Prostate gland (tissue), 2 donors: ENCODE data around the gene LASP1. TPM values are rescaled to one million over a fixed set of nuclear protein-coding genes. Genes with fewer than 3 reads are reported as not detected.

Experiments used
- DNase-seq: peaks from one replicate; pipeline ENCODE4 v3.0.0-alpha.2; 2019; ENCODE audit warnings: low spot score
- H3K27ac ChIP-seq, 2 donors: fragments of 200-600 bp; sonication (generic); 2 replicates each; pipeline ENCODE4 v1.5.1; 2017 to 2019
- H3K27me3 ChIP-seq: fragments of 200-600 bp; sonication (generic); replicated peaks from 2 replicates; pipeline ENCODE4 v1.5.1; 2019; ENCODE audit not compliant: insufficient read depth
- H3K36me3 ChIP-seq, 2 donors: fragments of 200-600 bp; sonication (generic); 1 replicate in 1 of 2; 2 replicates in 1 of 2; pipeline versions ENCODE4 v1.5.1 to v1.8.1; 2017 to 2019
- H3K4me1 ChIP-seq: fragments of 200-600 bp; sonication (generic); replicated peaks from 2 replicates; pipeline ENCODE4 v1.5.1; 2019
- H3K4me3 ChIP-seq, 2 donors: fragments of 200-600 bp; sonication (generic); 2 replicates each; pipeline ENCODE4 v1.5.1; 2017 to 2019
- H3K9me3 ChIP-seq: fragments of 200-600 bp; sonication (generic); 2 replicates; pipeline ENCODE4 v1.5.1; 2017
- POLR2A ChIP-seq: fragments of 450-650 bp; IDR thresholded peaks from one replicate; pipeline ENCODE4 v1.6.1; 2016; ENCODE audit warnings: antibody characterized with exemption, mild to moderate bottlenecking
- POLR2AphosphoS5 ChIP-seq: sonication (generic); formaldehyde crosslinking; IDR thresholded peaks from one replicate; pipeline ENCODE4 v1.6.1; 2017; ENCODE audit warnings: antibody characterized with exemption
- WGBS: methylation state at CpG from one replicate; pipeline ENCODE4 v1.1.5; 2018; 5-methylcytosine and 5-hydroxymethylcytosine counted together
- intact Hi-C: fragments of 100-400 bp; cut with DNase I; formaldehyde crosslinking; loops from one replicate; pipeline ENCODE4 v1.14.2; 2022
- total RNA-seq, 2 donors: library from RNA; depleted of rRNA; stranded (reverse); fragments of >200 nt; gene quantifications; one replicate each; pipeline ENCODE4 v1.1.0, GENCODE V29; 2016
- TF ChIP-seq, protein P1 (sequence below), 4 experiments: fragments of 200-600 bp in 2 of 4; fragments of 450-650 bp in 2 of 4; sonication (generic) in 2 of 4; IDR thresholded peaks; 1 replicate in 3 of 4; 2 replicates in 1 of 4; pipeline ENCODE4 v1.5.1; 2016 to 2019; ENCODE audit warnings: antibody characterized with exemption in 4 of 4, mild to moderate bottlenecking in 2 of 4, moderate library complexity in 2 of 4

The LASP1 gene
- total RNA-seq, 2 donors from 2014 or later: 61.8 to 93.4 TPM

DNA sequence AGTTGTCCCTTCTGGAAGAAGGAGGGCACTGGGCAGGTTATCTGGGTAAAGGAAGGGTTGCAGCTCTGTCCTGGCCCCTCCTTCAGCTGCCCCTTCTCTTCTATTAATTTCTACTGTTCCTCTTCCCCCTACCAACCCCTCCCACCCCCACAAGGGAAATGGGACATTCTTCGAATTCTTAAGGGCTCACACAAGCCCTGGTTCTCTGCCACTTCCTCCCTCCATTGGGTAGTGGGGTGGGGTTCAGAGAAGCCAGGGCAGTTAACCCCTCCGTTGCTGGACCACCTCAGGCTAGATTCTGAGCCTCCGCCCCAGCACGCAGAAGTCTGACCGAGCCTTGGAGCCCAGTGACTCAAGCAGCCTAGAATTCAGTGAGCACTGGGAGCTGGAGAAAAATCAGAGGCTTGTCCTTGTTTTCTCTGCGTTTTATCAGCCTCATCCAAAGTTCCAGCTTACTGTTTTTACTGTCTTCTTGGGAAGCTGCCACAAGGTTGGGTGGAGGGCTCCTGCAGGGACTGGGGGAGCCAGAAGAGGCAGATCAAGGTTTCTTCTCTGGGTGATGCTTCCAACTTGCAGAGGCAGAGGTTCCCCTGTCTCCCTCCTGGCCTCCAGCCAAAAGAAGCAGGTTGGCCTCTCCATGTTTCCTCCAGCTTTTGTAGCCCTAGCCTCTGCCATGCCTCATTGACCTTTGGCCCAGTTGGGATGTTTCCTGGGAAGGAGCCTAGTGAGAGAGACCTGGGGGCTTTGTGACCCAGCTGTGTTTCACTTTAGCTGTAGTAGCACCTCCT, 10.2 kb downstream of the LASP1 start:
- intact Hi-C loops: loop anchor here (2.0 kb wide), 1 partner anchor 45 kb away; the partner anchor contains the start of gene LASP1NB
- no peaks in the 10 kb centered on the region for H3K27me3 ChIP-seq
- no peak for DNase-seq
- no peak for TF ChIP-seq POLR2AphosphoS5
- TF ChIP-seq, protein P1, sequence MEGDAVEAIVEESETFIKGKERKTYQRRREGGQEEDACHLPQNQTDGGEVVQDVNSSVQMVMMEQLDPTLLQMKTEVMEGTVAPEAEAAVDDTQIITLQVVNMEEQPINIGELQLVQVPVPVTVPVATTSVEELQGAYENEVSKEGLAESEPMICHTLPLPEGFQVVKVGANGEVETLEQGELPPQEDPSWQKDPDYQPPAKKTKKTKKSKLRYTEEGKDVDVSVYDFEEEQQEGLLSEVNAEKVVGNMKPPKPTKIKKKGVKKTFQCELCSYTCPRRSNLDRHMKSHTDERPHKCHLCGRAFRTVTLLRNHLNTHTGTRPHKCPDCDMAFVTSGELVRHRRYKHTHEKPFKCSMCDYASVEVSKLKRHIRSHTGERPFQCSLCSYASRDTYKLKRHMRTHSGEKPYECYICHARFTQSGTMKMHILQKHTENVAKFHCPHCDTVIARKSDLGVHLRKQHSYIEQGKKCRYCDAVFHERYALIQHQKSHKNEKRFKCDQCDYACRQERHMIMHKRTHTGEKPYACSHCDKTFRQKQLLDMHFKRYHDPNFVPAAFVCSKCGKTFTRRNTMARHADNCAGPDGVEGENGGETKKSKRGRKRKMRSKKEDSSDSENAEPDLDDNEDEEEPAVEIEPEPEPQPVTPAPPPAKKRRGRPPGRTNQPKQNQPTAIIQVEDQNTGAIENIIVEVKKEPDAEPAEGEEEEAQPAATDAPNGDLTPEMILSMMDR (IDR thresholded peaks at IDR 0.05): no peak
- TF ChIP-seq POLR2A: no peak
- peaks cover 10% of the 10 kb centered on the region for H3K4me1 ChIP-seq
- no peaks in the 10 kb centered on the region for H3K9me3 ChIP-seq
- peak overlapping the region in 1 of 2 donors; percentile 17 for H3K27ac ChIP-seq
- H3K36me3 ChIP-seq: no peaks in the 10 kb centered on the region
- WGBS: 13% methylated on average over 6 of the region's 6 CpGs
- no peak overlapping the region for H3K4me3 ChIP-seq

DNA sequence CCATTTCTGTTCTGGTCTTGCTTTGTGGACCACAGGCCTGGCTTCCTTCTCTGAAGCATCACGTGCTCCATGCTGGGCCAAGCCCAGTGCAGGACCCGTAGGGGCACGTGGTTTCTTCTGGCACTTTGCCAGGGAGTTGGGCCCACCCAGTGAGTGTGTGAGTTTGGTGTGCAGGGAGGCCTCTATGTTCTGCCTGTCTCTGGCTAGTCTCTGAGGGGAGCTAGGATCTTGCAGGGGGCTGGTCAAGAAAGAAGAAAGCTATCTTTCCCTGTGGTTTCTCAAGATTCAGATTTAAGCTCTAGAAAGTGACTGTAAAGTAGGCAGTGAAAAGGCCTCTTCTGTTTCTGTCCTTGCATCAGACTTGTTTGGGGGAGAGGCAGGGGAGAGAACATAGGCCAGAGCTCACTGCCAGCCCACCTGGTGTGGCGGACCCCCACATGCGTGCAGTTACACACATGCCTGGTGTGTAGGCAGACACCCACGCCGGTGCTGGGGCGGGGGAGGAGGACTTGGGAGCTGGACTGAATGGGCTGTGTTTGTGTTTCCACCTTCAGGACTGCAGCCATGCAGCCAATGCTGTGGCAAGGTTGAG, 11.8 kb downstream of the LASP1 start:
- no peak for DNase-seq
- no peaks in the 10 kb centered on the region for H3K9me3 ChIP-seq
- peaks cover 10% of the 10 kb centered on the region for H3K4me1 ChIP-seq
- H3K4me3 ChIP-seq: no peak overlapping the region
- TF ChIP-seq POLR2A (no peak), POLR2AphosphoS5 (peak; percentile 8)
- no peaks in the 10 kb centered on the region for H3K36me3 ChIP-seq
- intact Hi-C loops: loop anchor here (2.0 kb wide), 1 partner anchor 43 kb away; the partner anchor contains the start of gene LASP1NB
- H3K27ac ChIP-seq: no peak overlapping the region
- no peaks in the 10 kb centered on the region for H3K27me3 ChIP-seq
- 38% methylated on average over 8 of the region's 8 CpGs for WGBS

DNA sequence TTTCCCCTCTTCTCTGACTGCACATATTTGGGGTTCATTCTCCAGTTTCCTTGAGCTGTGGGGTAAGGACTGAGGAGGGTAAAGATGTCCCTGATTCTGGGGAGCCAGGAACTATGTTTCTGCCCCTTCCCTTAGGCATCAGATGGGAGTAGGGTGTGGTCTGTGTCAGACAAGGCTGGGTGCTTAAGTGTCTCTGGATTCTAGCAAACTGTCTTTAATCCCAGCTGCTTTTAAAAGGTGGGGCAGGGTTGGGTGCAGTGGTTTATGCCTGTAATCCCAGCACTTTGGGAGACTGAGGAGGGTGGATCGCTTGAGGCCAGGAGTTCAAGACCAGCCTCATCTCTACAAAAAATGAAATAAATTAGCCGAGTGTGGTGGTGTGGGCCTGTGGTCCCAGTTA, 13.0 kb downstream of the LASP1 start:
- intact Hi-C loops: no loop called here
- H3K27me3 ChIP-seq: no peaks in the 10 kb centered on the region
- H3K9me3 ChIP-seq: no peaks in the 10 kb centered on the region
- H3K36me3 ChIP-seq: no peaks in the 10 kb centered on the region
- H3K4me1 ChIP-seq: peaks cover 10% of the 10 kb centered on the region
- 95% methylated on average over 2 of the region's 2 CpGs for WGBS
- H3K4me3 ChIP-seq: no peak overlapping the region
- no peak for TF ChIP-seq POLR2A
- TF ChIP-seq, protein P1 (IDR thresholded peaks at IDR 0.05): no peak
- TF ChIP-seq POLR2AphosphoS5: no peak
- H3K27ac ChIP-seq: no peak overlapping the region
- no peak for DNase-seq

DNA sequence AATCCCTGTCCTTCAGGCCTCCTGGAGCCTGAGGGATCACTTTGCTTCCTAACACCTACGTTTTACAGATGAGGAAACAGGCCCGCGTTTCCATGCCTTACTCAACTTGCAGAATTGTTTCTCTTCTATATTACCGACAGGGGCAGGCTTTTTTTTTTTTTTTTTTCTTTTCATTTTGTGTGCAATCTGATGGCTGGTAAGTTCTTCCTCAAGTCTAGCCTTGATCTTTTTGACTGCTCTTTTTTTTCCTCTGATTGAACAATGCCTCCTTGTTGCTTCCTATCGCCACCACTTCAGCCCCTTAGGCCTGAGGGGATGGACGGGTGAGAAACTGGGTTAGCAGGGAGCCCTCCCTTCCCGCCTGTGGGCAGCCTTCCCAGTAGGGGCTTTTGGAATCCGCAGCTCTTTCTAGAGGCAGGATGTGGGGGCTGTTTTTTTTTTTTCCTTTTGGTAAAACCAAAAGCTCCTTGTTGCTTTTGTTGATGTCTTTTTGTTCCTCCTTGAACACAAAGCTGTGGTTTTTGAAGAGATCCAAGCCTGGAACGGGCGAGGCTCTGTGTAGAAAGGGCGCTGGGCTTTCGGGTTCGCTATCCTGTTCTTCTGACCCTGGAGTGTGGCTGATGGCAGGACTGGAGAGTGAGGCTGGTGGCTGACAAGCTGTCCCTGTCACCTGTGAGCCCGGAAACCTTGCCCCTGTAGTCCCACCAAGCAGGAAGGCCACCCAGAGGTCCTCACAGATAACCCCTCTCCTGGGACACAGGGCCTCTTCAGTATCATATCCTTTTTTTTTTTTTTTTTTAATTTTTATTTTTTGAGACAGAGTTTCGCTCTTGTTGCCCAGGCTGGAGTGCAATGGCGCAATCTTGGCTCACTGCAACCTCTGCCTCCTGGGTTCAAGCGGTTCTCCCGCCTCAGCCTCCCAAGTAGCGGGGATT, 14.0 kb downstream of the LASP1 start:
- intact Hi-C loops: no loop called here
- Histone ChIP-seq H3K36me3 (no peaks in the 10 kb centered on the region), H3K4me1 (peaks cover 10% of the 10 kb centered on the region), H3K4me3 (no peak overlapping the region), H3K27ac (no peak overlapping the region), H3K9me3 (no peaks in the 10 kb centered on the region), H3K27me3 (no peaks in the 10 kb centered on the region)
- DNase-seq: no peak
- TF ChIP-seq POLR2AphosphoS5: no peak
- TF ChIP-seq, protein P1 (IDR thresholded peaks at IDR 0.05): no peak
- no peak for TF ChIP-seq POLR2A
- WGBS: 66% methylated on average over 19 of the region's 19 CpGs
